DND-41 (cell line): Measurements from ENCODE around the gene PEMT.

ENCODE experiments used
- ATAC-seq: fragments of 200-7000 bp; cut with Tn5 transposase; 3 replicates; pipeline ENCODE4 v1.9.1; 2021; ENCODE audit warnings: low read depth; ENCODE audit not compliant: insufficient read depth
- DNase-seq: peaks from one replicate; pipeline ENCODE4 v3.0.0-alpha.2; 2020
- H2AFZ ChIP-seq: 2 replicates; pipeline ENCODE4 v1.6.0; 2012; ENCODE audit warnings: low read depth, low read length
- H3K27ac ChIP-seq: 2 replicates; pipeline ENCODE4 v1.5.1; 2012; ENCODE audit warnings: low read length, inconsistent platforms
- H3K27me3 ChIP-seq: fragments of 200-600 bp; sonication (generic); 2 replicates; pipeline ENCODE4 v1.6.0; 2012; ENCODE audit warnings: low read length, mild to moderate bottlenecking, inconsistent platforms; ENCODE audit not compliant: insufficient read depth, poor library complexity
- H3K36me3 ChIP-seq: 2 replicates; pipeline ENCODE4 v1.5.1; 2012; ENCODE audit warnings: low read length, inconsistent platforms; ENCODE audit not compliant: insufficient read depth
- H3K4me1 ChIP-seq: 2 replicates; pipeline ENCODE4 v1.5.1; 2012; ENCODE audit warnings: mild to moderate bottlenecking, low read length; ENCODE audit not compliant: insufficient read depth
- H3K4me2 ChIP-seq: 2 replicates; pipeline ENCODE4 v1.6.0; 2012; ENCODE audit warnings: mild to moderate bottlenecking, moderate library complexity, low read length, inconsistent platforms; ENCODE audit not compliant: insufficient read depth
- H3K4me3 ChIP-seq, 2 experiments: fragments of 200-600 bp in 1 of 2; shearing (Covaris generic) in 1 of 2; 2 replicates each; pipeline ENCODE4 v1.5.1; 2012 to 2016; ENCODE audit warnings: inconsistent platforms in 2 of 2, low read length in 2 of 2, mild to moderate bottlenecking in 2 of 2, low read depth in 1 of 2, moderate library complexity in 1 of 2
- H3K79me2 ChIP-seq: 2 replicates; pipeline ENCODE4 v1.6.0; 2012; ENCODE audit warnings: low read length, inconsistent platforms; ENCODE audit not compliant: insufficient read depth
- H3K9ac ChIP-seq: 2 replicates; pipeline ENCODE4 v1.6.0; 2012; ENCODE audit warnings: low read depth, mild to moderate bottlenecking, inconsistent platforms, low read length, moderate library complexity
- H3K9me3 ChIP-seq: 2 replicates; pipeline ENCODE4 v1.5.1; 2012; ENCODE audit warnings: low read length, moderate library complexity, mild to moderate bottlenecking, inconsistent platforms; ENCODE audit not compliant: insufficient read depth, severe bottlenecking
- H4K20me1 ChIP-seq: 2 replicates; pipeline ENCODE4 v1.6.0; 2012; ENCODE audit warnings: low read length; ENCODE audit not compliant: insufficient read depth
- EZH2 ChIP-seq: IDR thresholded peaks from 3 replicates; pipeline ENCODE4 v1.6.1; 2012; ENCODE audit warnings: borderline replicate concordance, low read depth, mild to moderate bottlenecking, moderate library complexity, low read length, inconsistent platforms; ENCODE audit not compliant: severe bottlenecking
- TF ChIP-seq, protein P1 (sequence below): IDR thresholded peaks from 2 replicates; pipeline ENCODE4 v1.5.1; 2012; ENCODE audit warnings: borderline replicate concordance, low read length, moderate library complexity, mild to moderate bottlenecking; ENCODE audit not compliant: poor library complexity, severe bottlenecking; ENCODE audit errors: extremely low read depth

Gene PEMT

DNA sequence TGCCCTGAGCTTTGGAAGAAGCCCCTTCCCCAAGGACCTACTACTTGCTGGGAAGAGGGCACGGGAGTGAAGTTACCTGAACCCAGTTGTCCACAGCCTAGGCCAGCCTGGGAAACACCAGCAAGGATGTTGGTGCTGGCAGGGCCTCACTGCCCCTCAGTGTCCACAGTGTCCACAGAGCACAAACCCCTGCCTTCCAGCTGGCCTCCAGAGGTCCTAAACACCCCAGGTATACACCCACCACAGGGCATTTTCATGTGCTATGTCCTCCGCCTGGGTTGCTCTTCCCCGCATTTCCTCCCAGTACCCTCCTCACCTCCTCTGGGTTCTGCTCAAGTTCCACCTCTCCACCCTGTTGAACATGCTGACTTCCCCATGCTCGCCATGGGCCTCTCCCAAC, 4.2 kb upstream of the PEMT start:
- H3K9ac ChIP-seq = no peak overlapping the region
- no peak overlapping the region for H3K4me3 ChIP-seq
- no peak overlapping the region for H3K27ac ChIP-seq

GRCh38 chr17:17593222-17593620, 1.7 kb upstream of the PEMT start:
- Histone ChIP-seq H3K27ac (no peak overlapping the region), H3K4me3 (peak overlapping the region in 1 of 2 experiments; percentile 88; a peak in 2 of 4 replicates), H3K27me3 (no peaks in the 10 kb centered on the region), H3K79me2 (peaks cover 42% of the 10 kb centered on the region), H3K4me1 (peaks cover 32% of the 10 kb centered on the region), H3K36me3 (no peaks in the 10 kb centered on the region), H4K20me1 (no peaks in the 10 kb centered on the region), H2AFZ (no peak overlapping the region), H3K9me3 (no peaks in the 10 kb centered on the region), H3K4me2 (peak overlapping the region; percentile 95), H3K9ac (peak overlapping the region; percentile 76)
- DNase-seq (no peak), ATAC-seq (no peak)
- TF ChIP-seq EZH2 = no peak
- TF ChIP-seq, protein P1, sequence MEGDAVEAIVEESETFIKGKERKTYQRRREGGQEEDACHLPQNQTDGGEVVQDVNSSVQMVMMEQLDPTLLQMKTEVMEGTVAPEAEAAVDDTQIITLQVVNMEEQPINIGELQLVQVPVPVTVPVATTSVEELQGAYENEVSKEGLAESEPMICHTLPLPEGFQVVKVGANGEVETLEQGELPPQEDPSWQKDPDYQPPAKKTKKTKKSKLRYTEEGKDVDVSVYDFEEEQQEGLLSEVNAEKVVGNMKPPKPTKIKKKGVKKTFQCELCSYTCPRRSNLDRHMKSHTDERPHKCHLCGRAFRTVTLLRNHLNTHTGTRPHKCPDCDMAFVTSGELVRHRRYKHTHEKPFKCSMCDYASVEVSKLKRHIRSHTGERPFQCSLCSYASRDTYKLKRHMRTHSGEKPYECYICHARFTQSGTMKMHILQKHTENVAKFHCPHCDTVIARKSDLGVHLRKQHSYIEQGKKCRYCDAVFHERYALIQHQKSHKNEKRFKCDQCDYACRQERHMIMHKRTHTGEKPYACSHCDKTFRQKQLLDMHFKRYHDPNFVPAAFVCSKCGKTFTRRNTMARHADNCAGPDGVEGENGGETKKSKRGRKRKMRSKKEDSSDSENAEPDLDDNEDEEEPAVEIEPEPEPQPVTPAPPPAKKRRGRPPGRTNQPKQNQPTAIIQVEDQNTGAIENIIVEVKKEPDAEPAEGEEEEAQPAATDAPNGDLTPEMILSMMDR = no peak

More for the DNA sequence above, 4.2 kb upstream of the PEMT start:
- TF ChIP-seq EZH2 = no peak
- TF ChIP-seq, protein P1 = no peak
- DNase-seq = no peak
- Histone ChIP-seq H3K79me2 (peaks cover 20% of the 10 kb centered on the region), H3K36me3 (no peaks in the 10 kb centered on the region), H4K20me1 (no peaks in the 10 kb centered on the region), H3K9me3 (no peaks in the 10 kb centered on the region), H3K4me2 (no peak overlapping the region), H3K4me1 (peaks cover 16% of the 10 kb centered on the region), H2AFZ (no peak overlapping the region), H3K27me3 (no peaks in the 10 kb centered on the region)
- no peak for ATAC-seq

- H3K4me2 ChIP-seq = peak overlapping the region; percentile 95
- H3K27ac ChIP-seq = peak overlapping the region; percentile 71
- peak overlapping the region; percentile 80 to 88 for H3K4me3 ChIP-seq
- ATAC-seq (no peak), DNase-seq (no peak)
- H3K4me1 ChIP-seq = peaks cover 32% of the 10 kb centered on the region
- H4K20me1 ChIP-seq = no peaks in the 10 kb centered on the region
- no peaks in the 10 kb centered on the region for H3K9me3 ChIP-seq
- no peaks in the 10 kb centered on the region for H3K27me3 ChIP-seq
- peak overlapping the region; percentile 78 for H2AFZ ChIP-seq
- H3K36me3 ChIP-seq = no peaks in the 10 kb centered on the region
- peaks cover 47% of the 10 kb centered on the region for H3K79me2 ChIP-seq
- TF ChIP-seq, protein P1 = no peak
- TF ChIP-seq EZH2 = no peak
- H3K9ac ChIP-seq = peak overlapping the region; percentile 76
Measured at GRCh38 chr17:17590883-17591354, 589 bp downstream of the PEMT start.
